Kidney (tissue), 14 donors: Measurements from ENCODE around the gene FOXC2. TPM values are rescaled to one million over a fixed set of nuclear protein-coding genes. Genes with fewer than 3 reads are reported as not detected.
A peak's percentile ranks its signal among the peaks of the same experiment; 100 is the strongest.

Experiments
- DNase-seq, 5 donors: peaks; one replicate each; pipeline ENCODE4 v3.0.0-alpha.2; 2013 to 2020
- FAIRE-seq: peaks from 2 replicates; lab custom pipeline; 2012; peaks lifted over from hg19 to GRCh38; lab: Jason Lieb, UNC
- H3K27ac ChIP-seq, 2 donors: one replicate each; pipeline ENCODE4 v1.7.0; 2013; ENCODE audit warnings: low read depth in 2 of 2, low read length in 2 of 2, inconsistent platforms in 1 of 2
- H3K27me3 ChIP-seq: one replicate; pipeline ENCODE4 v1.7.1; 2013; ENCODE audit warnings: low read length, inconsistent platforms; ENCODE audit not compliant: control insufficient read depth, insufficient read depth
- H3K36me3 ChIP-seq, 3 donors: one replicate each; pipeline versions ENCODE4 v1.7.0 to v1.7.1; 2013; ENCODE audit warnings: low read length in 3 of 3, control low read depth in 1 of 3, inconsistent platforms in 1 of 3; ENCODE audit not compliant: insufficient read depth in 3 of 3, control insufficient read depth in 2 of 3
- H3K4me1 ChIP-seq, 3 donors: one replicate each; pipeline versions ENCODE4 v1.7.0 to v1.7.1; 2013; ENCODE audit warnings: low read length in 3 of 3, inconsistent platforms in 1 of 3, low read depth in 1 of 3; ENCODE audit not compliant: control insufficient read depth in 2 of 3, insufficient read depth in 2 of 3
- H3K4me3 ChIP-seq, 3 donors: one replicate each; pipeline versions ENCODE4 v1.7.0 to v1.8.1; 2013; ENCODE audit warnings: low read length in 3 of 3, control low read depth in 1 of 3, inconsistent platforms in 1 of 3
- H3K9ac ChIP-seq, 3 donors: one replicate each; pipeline versions ENCODE4 v1.7.0 to v1.7.1; 2013; ENCODE audit warnings: low read length in 3 of 3, control low read depth in 1 of 3, inconsistent platforms in 1 of 3
- H3K9me3 ChIP-seq, 3 donors: one replicate each; pipeline versions ENCODE4 v1.7.0 to v1.7.1; 2013; ENCODE audit warnings: low read length in 3 of 3, control low read depth in 1 of 3, inconsistent platforms in 1 of 3; ENCODE audit not compliant: control insufficient read depth in 2 of 3, insufficient read depth in 1 of 3
- CTCF ChIP-seq: IDR thresholded peaks from 3 replicates; pipeline ENCODE4 v1.5.1; 2012; ENCODE audit warnings: mild to moderate bottlenecking, moderate library complexity, borderline replicate concordance; ENCODE audit not compliant: insufficient read depth; ENCODE audit errors: extremely low read depth
- intact Hi-C: fragments of 100-400 bp; cut with DNase I; formaldehyde crosslinking; loops from one replicate; pipeline ENCODE4 v1.11.1; 2022
- polyA plus RNA-seq: library from polyadenylated mRNA; stranded (reverse); fragments of 350-450 nt; fragmentation: Illumina TruSeq; extraction: RNeasy Lipid Tissue Mini Kit (QIAGEN cat#74804); gene quantifications from one replicate; pipeline ENCODE4 v1.2.3, GENCODE V29; 2014; ENCODE audit warnings: low read depth, low replicate concordance; ENCODE audit not compliant: insufficient read depth
- total RNA-seq: library from RNA; stranded (reverse); fragmentation: NEBNext Ultra II Directional; extraction: Animal tissue kit (Norgen Biotek cat#: 25700); gene quantifications from one replicate; pipeline ENCODE4 v1.2.1, GENCODE V29; 2021
- donor health status: control.
- donor health status: control.
- donor health status: control.
- donor health status: control.
- donor health status: control.
- donor health status: DM: yes; HTN: yes; CAD: no.
- donor health status: Normal renal cell carcinoma (clear cell type).

The FOXC2 gene
- total and polyA plus RNA-seq, 2 donors from 2014 or later: 3.8 to 6.3 TPM

- DNase-seq (peak in 3 of 5 donors; percentile 24 to 32 (median 29)), FAIRE-seq (no peak)
- H3K27me3 ChIP-seq: peaks cover 3% of the 10 kb centered on the region
- peaks cover 0 to 10% (median 2%) of the 10 kb centered on the region in 3 donors for H3K4me1 ChIP-seq
- peak overlapping the region in 2 of 3 donors; percentile 15 to 74 for H3K9ac ChIP-seq
- H3K36me3 ChIP-seq: peaks cover 0 to 2% (median 0%) of the 10 kb centered on the region in 3 donors
- intact Hi-C loops: no loop called here
- no peak for TF ChIP-seq CTCF
- H3K27ac ChIP-seq: peak overlapping the region; percentile 43 to 85
- H3K9me3 ChIP-seq: no peaks in the 10 kb centered on the region
- peak overlapping the region in 2 of 3 donors; percentile 55 to 89 for H3K4me3 ChIP-seq
Observed at GRCh38 chr16:86572041-86572521, 5.5 kb downstream of the FOXC2 start.

GRCh38 chr16:86572606-86573005, 6.0 kb downstream of the FOXC2 start:
- Histone ChIP-seq H3K27ac (peak overlapping the region; percentile 51 to 85), H3K27me3 (peaks cover 3% of the 10 kb centered on the region), H3K4me1 (peaks cover 0 to 10% (median 2%) of the 10 kb centered on the region in 3 donors), H3K9me3 (no peaks in the 10 kb centered on the region), H3K9ac (peak overlapping the region in 1 of 3 donors; percentile 74), H3K4me3 (peak overlapping the region in 2 of 3 donors; percentile 55 to 89), H3K36me3 (peaks cover 0 to 2% (median 0%) of the 10 kb centered on the region in 3 donors)
- intact Hi-C loops: no loop called here
- FAIRE-seq (no peak), DNase-seq (peak in 1 of 5 donors; percentile 58)
- TF ChIP-seq CTCF: no peak

- H3K9me3 ChIP-seq: no peaks in the 10 kb centered on the region
- TF ChIP-seq CTCF: no peak
- intact Hi-C loops: no loop called here
- DNase-seq (peak in 2 of 5 donors; percentile 12 to 33), FAIRE-seq (no peak)
- H3K27ac ChIP-seq: peak overlapping the region; percentile 48 to 51
- H3K4me3 ChIP-seq: no peak overlapping the region
- peaks cover 0 to 2% (median 0%) of the 10 kb centered on the region in 3 donors for H3K36me3 ChIP-seq
- H3K9ac ChIP-seq: no peak overlapping the region
- H3K4me1 ChIP-seq: peaks cover 0 to 10% (median 2%) of the 10 kb centered on the region in 3 donors
- H3K27me3 ChIP-seq: peaks cover 3% of the 10 kb centered on the region
Observed at GRCh38 chr16:86573215-86573614, 6.6 kb downstream of the FOXC2 start.
